Sciatic nerve (tissue), 1 donor: Measurements from ENCODE around the gene TASL. TPM values are rescaled to one million over a fixed set of nuclear protein-coding genes. Genes with fewer than 3 reads are reported as not detected.

Experiments used
- total RNA-seq: library from RNA; stranded (reverse); fragmentation: NEBNext Ultra II Directional; extraction: Animal tissue kit (Norgen Biotek cat#: 25700); gene quantifications from one replicate; pipeline ENCODE4 v1.2.1, GENCODE V29; 2021
- donor health status: DM: no; HTN: no; CAD: no.

TASL gene
- total RNA-seq, 1 donor from 2014 or later: 5.3 TPM

Other genes starting within 250 kb of the TASL start
- gene GK, start 75.7 kb upstream of the TASL start, total RNA-seq: 20.3 TPM